Ramos (cell line): ENCODE results near the gene KCNJ10.

Source experiments
- in situ Hi-C: fragments of 300-500 bp; cut with MboI; formaldehyde crosslinking; loops from one replicate; pipeline ENCODE4 v1.14.3; 2022; ENCODE audit warnings: low sequenced_read_pairs; ENCODE audit not compliant: unreplicated experiment

The KCNJ10 gene

DNA sequence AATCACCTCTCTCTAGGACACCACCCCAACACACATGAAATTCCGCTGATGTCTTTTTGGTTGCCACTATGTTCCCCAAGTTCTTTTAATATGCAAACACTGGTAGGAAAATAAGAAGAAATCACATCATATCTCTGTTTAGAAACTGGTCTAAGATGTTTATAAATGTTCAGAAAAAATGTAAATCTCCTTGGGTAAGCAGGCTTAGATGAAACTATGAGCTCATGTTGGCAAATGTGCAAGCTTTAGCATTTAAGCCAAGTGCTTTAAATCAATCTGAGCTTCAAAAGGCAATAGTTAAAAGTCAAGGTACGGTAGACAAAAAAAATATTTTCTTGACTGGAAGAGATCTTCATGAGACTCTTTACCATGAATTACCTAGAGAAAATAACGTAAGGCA is 90.7 kb downstream of the KCNJ10 start:
- in situ Hi-C loops: no loop called here

- in situ Hi-C loops: no loop called here
These were observed 91.9 kb downstream of the KCNJ10 start for GRCh38 chr1:159978107-159978398.

GRCh38 chr1:159977364-159978106 is 92.4 kb downstream of the KCNJ10 start:
- in situ Hi-C loops: no loop called here

DNA sequence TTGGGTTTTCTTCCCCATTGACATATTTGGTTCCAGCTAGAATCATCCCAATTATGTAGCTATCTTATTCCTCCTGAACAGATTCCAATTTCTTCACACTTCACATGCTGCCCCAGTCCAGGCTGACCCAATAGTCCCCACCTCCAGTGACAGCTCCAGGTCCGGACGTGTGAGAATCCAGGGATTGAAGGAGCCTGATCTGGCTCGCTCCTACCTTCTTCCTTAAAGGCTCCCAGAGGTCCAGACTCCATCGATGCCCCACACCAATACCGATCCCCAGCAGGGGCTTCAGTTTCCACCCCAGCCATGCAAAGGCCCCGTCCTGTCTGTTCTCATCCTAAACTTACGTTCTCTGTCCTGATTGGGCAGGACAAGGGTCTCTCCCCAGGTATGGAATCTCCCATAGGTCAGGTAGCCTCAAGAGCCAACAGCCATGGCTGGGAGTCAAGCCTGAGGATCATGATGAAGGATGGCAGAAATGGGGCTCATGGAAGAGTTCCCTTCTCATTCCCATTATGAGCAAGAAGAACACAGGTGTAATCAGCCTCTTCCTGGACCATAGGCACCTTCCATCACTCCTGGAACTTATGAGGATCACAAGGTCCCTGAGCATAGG is 95.5 kb downstream of the KCNJ10 start:
- in situ Hi-C loops: no loop called here

GRCh38 chr1:159973350-159973940 is 96.5 kb downstream of the KCNJ10 start:
- in situ Hi-C loops: no loop called here

DNA sequence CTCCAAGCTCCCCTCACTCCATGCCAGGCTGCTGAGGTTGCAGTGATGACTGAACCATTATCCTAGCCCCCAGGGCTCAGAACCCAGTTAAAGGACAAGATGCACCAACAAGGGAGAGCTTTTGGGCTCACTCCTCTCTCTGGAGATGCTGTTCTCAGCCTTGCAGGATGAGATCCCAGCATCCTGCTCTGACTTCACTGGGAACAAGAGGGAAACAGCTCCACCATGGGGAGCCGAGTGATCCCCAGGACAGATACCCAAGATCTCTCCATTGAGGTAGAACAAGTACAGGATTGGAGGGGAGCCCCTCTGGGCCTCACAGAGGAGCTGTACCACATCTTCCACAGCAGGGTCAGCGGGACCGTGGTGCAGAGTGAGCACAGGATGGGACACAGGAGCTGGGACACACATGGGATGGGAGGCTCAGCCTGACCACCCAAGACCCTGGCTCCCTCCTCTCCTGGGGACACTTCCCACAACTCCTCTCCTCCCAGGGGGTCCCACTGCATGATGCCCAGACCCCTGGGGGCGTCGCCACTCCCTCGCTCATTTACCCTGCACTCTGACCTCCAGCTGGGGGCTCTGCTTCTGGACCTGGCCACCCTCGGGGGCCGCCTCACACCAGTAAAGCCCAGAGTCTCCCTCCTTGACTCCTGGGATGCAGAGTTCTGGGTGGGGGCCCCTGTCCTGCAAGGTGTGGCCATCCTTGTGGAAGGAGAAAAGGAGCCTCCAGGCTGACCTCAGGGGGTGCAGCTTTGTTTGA is 97.3 kb downstream of the KCNJ10 start:
- in situ Hi-C loops: no loop called here

DNA sequence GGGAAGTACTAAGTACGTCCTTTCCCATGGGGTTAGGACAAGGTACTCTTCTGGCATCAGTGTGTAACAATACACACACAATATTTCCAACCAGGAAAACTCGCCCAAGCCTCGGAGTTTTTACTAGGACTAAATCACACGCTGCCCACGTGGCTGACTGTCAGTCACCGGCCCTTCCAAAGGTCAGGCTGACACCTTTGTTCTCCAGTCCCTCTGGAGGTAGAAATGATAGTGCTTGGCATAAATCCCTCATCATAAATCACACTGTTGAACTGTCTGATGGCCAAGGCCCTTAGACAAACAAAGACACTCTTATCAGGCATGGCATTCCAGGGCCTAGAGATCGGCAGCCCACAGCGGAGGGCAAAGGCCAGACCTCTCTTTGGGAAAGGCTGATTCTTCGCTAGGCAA is 99.0 kb downstream of the KCNJ10 start:
- in situ Hi-C loops: no loop called here

GRCh38 chr1:159968901-159969300 is 101.1 kb downstream of the KCNJ10 start:
- in situ Hi-C loops: no loop called here

DNA sequence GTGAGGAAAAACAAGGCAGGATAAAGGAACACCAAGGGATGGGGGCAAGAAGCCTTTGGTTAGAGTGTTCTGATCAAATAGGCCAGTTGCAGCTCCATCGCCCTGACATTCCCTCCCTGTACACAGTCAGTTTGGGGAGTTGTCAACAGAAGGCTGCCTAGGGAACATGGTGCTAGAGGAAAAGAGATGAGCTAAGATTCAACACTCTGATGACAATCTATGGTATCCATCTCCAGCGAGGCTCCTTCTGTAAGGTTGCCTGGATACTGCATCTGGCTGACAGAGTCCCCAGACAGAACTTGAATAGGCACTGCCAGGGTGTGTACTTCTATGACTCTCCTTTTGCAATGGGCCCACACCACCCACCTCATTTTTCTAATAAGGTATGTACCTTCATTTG is 104.7 kb downstream of the KCNJ10 start:
- in situ Hi-C loops: no loop called here

- in situ Hi-C loops: no loop called here
These were observed 105.8 kb downstream of the KCNJ10 start for GRCh38 chr1:159964144-159964543.

DNA sequence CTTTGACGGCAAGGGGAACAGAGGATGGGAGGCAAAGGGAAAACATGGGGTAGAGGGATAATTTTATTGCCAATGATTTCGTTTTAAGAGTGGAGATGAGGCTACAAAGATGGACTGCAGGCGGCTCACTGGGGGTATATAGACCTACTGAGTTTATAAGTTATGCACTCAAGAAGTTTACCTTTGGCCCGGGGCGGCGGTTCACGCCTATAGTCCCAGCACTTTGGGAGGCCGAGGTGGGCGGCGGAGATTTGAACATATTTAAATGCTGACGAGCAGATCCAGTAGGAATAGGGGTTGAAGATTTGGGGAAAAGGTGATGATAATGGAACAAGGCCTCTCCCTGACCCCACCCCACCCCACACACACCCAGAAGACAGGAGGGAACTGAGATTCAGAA is 107.8 kb downstream of the KCNJ10 start:
- in situ Hi-C loops: no loop called here

DNA sequence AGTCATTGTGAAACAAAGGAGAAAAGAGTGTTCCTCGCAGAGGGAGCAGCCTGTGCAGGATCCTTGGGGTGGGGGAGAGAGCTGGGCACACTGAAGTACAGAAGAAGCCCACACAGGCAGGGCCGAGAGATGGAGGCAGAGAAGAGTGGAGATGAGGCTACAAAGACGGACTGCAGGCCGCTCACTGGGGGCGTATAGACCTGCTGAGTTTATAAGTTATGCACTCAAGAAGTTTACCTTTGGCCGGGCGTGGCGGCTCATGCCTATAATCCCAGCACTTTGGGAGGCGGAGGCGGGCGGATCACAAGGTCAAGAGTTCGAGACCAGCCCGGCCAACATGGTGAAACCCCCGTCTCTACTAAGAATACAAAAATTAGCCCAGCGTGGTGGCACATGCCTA is 108.3 kb downstream of the KCNJ10 start:
- in situ Hi-C loops: no loop called here

GRCh38 chr1:159960721-159961381 is 109.1 kb downstream of the KCNJ10 start:
- in situ Hi-C loops: no loop called here

DNA sequence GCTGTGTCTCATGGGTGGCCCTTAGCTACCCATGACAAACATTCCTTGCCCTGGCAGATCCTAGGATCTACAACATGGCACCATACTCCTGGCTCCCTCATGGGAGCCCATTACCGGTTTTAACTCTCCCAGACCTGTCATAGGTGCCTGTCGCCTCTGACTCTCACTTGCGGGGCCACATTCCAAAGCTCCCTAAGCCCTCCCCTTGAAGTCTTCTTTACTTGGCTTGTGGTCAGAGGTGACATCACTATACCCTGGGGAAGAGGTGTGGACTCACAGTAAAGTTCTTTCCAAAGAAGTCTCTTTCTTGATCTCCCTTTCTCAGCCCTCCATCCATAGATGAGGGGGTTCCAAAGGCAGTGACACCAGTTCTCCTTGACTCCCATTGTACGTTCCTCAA is 110.5 kb downstream of the KCNJ10 start:
- in situ Hi-C loops: no loop called here

- in situ Hi-C loops: no loop called here
These were observed 111.1 kb downstream of the KCNJ10 start for GRCh38 chr1:159958719-159959380.

- in situ Hi-C loops: no loop called here
These were observed 112.1 kb downstream of the KCNJ10 start for GRCh38 chr1:159957824-159958268.

DNA sequence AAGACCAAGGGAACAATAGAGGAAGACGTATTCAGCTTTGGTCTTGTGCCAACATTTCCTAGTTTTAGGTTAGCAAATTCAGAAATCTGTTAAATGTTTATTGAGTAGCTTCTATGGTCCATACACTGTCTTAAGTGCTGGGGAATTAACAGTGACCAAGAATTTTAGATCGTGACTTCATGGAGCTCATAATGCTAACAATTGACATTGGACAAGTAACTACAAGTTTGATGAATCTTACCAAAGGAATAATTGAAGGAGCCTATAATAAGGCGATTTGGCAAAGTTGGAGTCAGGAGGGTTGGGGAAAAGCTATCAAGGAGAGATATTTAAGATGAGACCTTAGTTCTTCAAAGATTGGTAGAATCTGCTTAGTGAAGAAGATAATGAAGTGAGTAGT is 114.5 kb downstream of the KCNJ10 start:
- in situ Hi-C loops: no loop called here

- in situ Hi-C loops: no loop called here
These were observed 116.1 kb downstream of the KCNJ10 start, which contains the start of gene SLAMF9 for GRCh38 chr1:159953536-159954515. Gene SLAMF9 (minus strand): TSS chr1:159954237. CDS start chr1:159954137, 100 bp downstream.

DNA sequence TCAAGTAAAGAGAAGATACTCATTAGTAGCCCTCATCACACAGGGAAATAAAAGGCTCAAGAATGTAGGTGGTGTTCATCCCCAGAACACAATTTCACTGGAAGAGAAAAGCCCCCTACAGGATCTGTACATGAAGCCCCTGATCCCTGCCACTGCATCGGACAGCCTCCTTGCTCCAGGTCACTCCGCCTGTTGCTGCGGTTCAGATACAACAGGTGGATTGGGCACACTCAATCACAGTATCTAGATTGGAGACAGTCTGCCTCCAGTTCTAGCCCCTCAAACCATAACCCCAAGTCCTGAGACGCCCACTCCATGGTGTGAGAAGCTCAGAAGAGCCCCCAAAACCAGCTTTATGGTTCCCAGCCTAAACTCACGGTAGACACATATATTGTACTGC is 117.0 kb downstream of the KCNJ10 start:
- in situ Hi-C loops: no loop called here
